Activated T-cell treated with anti-CD3 and anti-CD28 coated beads for 1 hour (primary cell): Measurements from ENCODE around the gene AP2A2.

Experiments used
- DNase-seq: peaks from one replicate; pipeline ENCODE4 v3.0.0-alpha.2; 2020; ENCODE audit warnings: low read depth

AP2A2 gene

DNA sequence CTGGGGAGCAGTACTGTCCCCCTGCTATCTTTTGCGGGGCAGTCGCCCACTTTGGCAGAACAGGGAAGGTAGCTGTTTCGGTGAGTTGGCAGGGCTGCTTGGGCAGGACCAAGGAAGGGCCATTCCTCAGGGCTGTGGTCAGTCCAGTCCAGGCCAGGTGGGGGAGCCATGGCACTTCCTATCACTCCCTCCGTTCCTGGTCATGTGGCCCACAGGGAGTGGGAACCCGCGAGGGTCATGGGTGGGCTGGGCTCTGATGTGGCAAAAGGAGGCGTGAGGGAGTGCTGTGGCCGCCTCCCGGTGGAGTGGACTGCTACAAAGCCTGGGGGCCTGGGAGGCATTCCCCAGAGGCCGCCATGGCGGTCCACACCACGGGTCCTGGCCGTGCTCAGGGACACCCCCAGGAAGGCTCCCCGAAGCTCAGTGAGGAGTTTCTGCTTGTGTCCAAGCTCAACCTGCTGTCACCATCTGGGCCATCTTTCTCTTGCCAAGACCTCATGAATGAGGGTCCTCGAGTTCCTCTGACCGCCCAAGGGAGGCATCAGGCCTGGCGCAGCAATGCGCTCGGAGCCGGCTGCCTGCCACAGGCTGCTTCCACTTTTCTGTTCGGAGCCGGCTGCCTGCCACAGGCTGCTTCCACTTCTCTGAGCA, 27.0 kb upstream of the AP2A2 start:
- DNase-seq = no peak

DNA sequence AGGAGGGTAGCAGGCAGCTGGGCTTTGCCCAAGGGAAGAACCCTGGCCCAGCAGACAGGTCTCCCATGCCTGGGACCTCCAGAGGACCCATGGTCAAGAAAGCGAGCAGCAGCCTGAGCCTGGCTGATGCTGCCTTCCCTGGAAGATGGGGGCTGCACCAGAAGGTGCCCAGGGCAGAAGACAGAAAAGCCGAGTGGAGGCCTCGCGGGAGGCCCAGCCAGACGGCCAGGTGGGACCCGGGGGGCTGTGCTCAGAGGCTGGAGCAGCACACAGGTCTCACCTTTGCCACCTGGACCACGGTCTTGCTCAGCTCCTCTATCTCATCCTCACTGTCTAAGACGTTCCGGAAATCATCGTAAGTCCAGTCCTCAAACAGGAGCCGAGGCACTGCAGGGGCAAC, 25.9 kb upstream of the AP2A2 start:
- no peak for DNase-seq

DNA sequence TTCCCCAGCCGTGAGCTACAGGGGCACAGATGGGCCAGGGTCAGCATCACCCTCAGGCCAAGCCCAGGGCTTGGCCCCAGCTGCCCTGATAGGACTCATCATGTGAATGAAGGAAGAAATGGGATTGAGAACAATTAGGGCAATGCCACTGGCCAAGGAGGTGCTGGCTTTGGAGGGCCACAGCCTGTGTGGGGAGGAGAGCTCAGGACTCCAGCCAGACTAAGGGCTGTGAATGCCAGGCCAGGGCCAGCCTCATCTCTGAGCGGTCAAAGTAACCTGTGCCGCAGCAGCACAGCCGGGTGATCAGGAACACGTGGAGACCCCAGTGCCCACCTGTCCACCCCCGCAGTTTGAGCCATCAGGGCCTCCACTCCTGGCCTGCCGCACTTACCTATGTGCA, 25.1 kb upstream of the AP2A2 start:
- no peak for DNase-seq

DNA sequence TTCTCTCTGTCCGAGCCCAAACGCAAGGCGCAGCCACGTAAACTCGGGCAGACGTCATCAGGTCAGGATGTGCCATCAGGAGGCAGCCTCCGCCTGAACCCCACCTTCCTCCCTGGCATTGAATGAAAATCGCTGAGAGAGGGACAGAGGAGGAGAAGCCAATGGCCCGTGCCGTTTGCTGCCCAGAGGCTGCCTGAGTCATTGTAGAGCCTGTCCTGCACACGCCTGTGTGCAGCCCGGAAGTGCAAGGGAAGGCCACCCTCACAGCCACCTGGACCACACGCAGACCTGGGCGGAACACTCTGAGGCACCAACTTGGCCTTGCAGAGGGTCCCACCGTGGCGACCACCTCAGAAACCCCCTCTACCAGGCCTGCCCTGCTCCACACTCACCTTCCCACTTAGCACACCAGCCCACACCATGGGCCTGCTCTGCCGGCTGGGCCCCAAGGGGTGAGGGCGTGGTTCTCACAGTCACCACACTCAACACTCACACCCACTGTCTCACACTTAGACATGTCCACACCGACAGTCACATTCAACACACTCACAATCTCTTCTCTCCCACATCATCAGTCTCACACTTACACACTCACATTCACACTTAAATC, 24.1 kb upstream of the AP2A2 start:
- DNase-seq = no peak

DNA sequence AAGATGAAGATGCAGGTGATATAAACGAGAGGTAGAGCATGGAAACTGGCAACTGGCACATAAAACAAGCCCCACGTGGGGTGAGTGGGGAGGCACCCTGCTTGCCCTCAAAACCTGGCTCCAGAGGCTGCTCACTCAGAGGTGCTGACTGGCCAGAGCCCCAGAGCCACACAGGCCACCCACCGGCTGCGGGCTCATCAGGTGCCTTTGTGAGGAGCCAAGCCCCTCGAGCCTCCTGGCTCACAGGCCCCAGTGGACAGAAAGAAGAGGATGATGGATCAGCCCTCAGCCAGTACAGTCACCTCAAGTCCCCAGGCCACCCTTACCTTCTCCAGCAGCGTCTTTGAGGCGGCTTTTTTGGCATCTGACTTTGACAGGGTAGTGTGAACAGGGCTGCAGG, 21.3 kb upstream of the AP2A2 start:
- DNase-seq = no peak

DNA sequence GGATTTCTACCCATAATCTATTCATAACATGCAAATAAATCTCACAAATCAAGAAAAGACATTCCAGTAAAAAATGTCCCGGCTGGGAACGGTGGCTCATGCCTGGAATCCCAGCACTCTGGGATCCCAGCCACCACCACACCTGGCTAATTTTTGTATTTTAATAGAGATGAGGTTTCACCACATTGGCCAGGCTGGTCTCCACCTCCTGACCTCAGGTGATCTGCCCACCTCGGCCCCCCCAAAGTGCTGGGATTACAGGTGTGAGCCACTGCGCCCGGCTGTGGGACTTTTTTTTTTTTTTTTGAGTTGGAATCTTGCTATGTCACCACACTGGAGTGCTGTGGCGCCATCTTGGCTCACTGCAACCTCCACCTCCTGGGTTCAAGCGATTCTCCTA, 19.7 kb upstream of the AP2A2 start:
- no peak for DNase-seq

DNA sequence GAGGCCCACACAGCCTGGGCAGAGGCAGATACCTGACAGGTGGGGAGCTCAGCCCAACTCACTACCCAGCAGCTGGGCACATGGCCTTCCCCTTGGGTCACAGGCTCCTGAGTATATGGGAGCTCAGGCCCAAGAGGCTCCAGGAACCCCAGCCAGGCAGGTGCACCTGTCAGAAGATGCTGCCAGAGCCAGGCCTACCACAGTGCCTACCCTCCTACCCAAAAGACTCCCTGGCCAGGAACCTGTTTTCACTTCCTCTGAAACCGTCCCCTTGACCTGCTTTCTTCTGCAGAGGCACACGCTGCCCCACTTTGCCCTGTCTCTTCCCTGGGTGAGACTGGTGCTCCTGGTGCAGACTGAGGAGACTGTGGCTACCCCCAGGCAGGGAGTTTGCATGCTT, 18.0 kb upstream of the AP2A2 start:
- DNase-seq = no peak

DNA sequence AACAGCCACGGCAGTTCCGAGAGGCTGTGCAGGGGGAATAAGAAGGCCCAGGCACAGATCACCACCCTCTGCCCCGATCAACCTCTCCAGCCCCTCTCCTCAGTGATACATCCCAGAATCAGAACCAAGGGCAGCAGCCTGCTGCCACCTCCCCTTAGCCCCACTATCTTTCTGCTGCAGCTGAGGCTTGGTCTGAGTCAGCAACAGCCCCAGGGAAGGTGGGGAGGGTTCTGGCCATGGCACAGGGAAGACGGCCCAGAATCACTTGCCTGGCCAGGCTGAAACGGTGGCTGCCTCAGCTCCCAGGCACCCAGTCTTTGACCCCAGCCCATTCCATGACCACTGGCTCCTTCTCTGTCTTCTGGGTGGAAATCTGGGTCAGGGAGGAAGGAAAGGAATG, 17.4 kb upstream of the AP2A2 start:
- no peak for DNase-seq

DNA sequence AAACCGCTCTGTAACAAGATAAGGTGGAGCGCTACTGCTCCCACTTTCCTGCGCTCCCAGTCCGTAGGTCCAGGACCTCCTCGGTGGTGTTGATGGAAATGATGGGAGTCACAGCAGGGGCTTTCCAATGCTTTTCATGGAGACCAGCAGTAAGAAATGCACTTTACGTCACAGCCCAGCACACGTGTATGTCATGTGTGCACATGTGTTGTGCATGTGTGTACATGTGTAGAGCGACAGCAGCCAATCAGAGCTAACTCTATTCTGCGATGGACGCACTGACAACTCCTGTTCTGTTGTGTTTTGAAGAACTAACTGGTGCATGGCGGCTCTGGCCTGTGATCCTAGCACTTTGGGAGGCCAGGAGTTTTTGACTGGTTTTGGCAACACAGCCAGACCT, 16.3 kb upstream of the AP2A2 start:
- no peak for DNase-seq

DNA sequence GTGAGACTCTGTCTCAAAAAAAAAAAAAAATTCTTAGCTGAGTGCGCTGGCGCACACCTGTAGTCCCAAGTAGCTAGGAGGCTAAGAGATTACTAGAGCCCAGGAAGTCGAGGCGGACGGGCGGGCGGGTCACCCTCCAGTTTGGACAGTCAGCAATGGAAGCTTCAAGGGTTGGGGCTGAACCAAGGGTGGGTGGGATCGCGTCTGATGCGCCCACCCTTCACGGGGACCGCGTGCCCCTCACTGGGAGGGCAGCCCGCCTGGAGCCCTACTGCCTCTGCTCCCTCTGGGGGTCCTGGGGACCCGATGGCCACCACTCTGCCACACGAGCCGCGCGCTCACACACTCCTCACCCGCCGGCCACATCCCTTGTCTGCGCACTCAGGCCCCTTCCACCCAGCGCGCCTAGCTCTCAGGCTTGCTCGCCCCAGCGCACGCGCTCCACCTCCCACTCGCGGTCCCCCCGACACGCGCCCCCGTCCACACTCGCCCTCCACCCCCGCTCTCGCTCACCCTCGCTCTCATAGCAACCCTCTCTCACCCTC, 15.6 kb upstream of the AP2A2 start:
- DNase-seq = no peak

DNA sequence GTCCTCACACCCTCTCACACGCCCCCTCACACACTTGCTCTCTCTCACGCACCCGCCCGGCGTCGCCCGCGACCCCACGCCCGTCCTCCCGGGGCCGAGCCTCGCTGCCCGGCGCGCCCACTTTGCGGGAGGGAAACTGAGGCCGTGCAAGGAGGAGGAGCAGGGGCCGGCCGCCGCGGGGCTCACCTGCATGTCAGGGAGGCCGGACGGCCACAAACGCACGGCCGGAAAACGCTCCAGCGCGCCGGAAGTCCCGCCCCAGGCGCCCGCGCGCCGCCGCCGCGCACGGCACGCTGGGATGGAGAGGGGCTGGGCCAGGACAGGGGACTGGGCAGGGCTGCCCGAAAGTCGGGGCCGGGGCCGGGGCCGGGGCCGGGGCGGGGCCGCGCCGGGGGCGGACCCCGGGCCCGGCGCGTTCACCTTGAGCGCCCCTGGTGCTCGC, 15.1 kb upstream of the AP2A2 start, which contains the start of gene CHID1:
Gene CHID1 (minus strand): TSS at position 222 of the 442 bp plus-strand sequence. CDS start 5,994 bp downstream, outside the sequence.
- peak; percentile 74 for DNase-seq

DNA sequence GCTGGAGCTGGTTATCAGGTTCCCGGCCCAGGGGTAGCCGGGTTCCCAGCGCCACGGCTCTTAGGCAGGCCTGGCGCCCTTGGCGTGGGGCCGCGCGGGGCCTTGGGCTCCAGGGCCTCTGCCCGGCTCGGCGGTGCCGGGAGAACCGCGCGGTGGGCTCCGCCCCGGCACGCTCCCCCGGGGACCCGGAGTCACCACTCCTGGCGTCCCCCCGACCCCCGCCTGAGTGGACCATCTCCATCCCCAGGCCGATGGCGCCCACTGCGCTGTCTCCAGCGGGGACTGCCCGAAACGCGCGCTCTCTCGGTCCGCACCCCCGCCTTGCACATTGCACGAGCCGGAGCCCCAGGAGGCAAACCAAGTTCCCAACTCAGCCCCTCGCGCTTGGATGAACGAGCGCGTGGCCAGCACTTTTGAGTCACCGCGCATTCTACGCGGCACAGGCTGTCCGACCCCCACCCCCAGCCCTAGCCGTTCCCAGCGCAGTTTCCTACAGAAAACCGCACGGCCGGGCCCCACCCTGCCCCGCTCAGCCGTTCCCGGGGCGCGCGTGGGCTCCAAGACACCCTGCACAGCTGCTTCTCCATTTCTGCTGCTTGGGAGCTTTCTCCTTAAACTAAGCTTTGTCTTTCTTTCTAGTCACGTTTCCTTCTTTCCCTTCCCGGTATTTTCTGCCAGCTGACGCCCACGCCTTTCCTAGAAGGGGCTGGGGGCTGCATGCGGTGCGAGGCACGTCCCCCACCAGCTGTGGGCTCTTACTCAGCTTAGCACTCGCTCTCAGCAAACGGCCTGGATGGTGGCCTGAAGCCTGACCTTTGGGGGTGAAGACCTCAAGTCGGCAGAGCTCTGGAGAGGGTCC, 14.4 kb upstream of the AP2A2 start:
- peak; percentile 9 for DNase-seq

DNA sequence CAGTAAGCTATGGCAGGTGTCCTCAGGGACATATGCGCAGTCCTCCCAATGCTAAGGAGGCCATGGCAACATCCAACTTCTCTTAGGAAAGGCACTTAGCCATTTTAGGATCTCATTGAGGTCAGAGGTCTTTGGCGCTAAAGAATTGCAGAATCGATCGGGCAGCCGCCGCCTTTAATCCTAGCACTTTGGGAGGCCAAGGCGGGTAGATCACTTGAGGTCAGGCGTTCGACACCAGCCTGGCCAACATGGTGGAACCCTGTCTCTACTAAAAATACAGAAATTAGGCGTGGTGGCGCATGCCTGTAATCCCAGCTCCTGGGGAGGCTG, 13.8 kb upstream of the AP2A2 start:
- DNase-seq = no peak

DNA sequence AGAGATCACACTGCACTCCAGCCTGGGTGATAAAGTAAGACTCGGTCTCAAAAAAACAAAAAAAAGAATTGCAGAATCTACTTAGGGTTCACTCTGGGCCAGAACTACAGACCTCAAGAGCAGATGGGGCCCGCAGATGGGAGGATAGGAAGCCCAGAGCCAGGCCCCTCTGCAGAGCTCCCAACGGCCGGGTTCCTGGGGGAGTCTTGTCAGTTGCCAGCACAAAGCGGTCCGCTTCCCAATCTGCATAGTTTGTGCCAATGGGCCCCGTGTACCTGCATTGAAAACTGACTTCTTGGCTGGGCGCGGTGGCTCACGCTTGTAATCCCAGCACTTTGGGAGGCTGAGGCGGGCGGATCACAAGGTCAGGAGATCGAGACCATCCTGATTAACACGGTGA, 13.4 kb upstream of the AP2A2 start:
- no peak for DNase-seq

DNA sequence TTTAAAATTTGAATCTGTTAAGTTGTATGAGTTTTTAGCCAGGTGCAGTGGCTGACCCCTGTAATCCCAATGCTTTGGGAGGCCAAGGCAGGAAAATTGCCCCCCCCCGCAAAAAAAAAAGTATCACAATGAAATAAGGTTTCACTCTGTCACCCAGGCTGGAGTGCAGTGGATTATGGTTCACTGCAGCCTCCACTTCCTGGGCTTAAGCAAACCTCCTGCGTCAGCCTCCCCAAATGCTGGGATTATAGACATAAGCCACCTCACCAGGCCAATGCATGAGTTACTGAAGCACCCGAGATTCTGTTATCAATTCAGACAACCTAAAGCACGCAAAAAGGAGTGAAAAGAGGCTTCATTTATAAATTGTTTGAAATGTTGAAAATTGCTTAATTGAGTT, 12.6 kb upstream of the AP2A2 start:
- no peak for DNase-seq

DNA sequence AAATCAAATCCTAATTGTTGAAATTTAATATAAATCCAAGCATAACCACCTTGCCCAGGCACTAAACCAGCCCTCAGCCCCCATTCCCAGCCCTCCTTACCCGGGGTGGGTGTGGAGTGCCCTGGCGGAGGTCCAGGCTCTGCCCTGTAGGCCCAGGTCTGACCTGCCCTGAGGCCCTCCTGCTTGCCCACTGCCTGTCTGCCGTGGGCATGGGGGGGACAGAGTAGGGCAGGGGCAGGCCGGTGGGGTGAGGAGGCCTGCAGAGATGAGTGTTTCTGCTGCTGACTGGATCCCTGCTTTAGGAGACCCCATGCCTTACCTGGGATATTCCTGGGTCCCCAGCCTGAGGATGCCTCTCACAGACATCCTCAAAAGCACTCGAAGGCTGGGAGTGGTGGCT, 11.5 kb upstream of the AP2A2 start:
- no peak for DNase-seq

DNA sequence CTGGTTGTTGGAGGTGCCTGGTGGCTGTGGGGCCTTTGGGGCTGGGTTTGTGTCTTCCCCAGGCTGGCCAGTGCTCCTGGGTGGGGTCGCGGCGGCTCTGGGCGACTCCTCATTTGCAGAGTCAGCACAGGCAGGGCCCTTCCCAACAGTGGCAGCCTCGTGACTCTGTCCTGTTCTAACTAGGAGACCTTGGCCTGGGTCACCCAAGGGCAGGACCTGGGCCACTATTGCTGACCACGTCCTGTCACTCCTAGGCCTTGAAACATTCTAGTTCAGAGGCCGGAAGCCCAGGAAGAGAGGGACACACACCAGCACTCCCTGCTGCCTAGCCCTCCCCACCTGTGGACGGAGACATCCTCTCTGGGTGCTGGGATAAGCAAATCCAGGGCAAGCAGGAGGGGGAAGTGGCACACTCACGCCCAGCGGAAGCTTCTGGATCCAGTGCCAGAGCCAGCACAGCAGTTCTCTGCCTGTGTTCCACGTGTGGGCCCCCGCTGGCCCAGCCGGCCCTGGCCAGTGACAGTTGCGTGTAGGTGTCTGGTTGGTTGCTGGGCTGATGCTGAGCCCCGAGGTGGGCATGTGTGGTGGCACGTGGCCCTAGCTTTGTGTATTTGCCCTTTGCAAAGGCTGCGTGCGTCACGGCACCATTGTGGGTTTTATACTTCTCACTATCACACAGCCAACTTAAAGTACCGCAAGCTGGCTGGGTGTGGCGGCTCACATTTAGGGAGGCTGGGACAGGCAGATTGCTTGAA, 10.7 kb upstream of the AP2A2 start:
- no peak for DNase-seq

DNA sequence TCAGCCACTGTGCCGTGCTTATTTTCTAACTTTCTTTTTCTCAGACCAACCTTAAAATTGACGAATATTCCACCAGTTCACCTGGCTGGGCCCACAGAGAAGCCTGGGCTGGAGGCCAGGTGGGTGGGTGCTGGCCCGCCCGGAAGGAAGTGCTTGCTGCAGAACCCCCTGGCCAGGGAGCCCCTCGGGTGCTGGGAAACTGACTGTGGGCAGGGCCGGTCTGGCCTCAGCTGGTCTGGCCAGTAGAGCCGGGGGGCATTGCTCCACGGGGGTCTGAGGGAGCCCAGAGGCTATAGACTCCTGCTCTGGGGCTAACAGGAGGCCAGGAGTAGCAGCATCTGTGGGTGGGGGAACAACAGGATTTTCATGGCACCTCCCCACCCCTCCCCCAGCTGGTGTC, 8.2 kb upstream of the AP2A2 start:
- DNase-seq = no peak

DNA sequence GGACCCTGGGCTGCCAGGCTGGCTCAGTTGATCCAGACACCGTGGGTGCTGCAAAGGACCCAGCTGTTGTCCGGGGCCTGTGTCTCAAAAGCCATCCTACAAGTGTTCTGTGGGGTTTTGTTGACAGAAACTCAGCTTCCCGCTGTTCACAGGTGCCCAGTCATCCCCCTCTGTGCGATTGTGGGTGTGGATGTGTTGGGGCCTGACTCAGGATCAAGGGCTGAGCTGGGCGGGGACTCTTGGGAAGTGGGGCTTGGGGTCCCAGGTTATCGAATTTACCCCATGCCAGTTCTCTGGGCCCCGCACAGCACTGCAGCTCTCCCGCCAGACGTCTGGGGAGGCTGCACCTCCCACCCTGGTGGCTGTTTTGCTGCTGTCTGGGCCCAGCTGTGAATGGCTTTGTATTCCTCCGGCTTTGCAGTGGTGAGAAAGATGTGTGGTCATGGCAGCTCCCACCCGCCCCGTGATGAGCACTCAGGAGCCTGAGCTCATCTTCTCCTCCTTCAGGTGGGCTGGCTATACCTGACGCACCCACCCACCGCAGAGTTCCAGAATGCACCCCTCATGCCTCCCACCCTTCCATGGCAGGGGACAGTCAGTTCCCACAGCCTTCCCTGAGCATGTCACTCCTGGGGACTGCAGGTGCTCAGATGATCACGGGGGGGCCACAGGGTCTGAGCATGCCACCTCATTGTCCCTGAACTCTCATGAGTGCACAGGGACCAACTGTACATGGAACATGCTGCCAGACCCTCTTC, 3.6 kb upstream of the AP2A2 start:
- DNase-seq = no peak

DNA sequence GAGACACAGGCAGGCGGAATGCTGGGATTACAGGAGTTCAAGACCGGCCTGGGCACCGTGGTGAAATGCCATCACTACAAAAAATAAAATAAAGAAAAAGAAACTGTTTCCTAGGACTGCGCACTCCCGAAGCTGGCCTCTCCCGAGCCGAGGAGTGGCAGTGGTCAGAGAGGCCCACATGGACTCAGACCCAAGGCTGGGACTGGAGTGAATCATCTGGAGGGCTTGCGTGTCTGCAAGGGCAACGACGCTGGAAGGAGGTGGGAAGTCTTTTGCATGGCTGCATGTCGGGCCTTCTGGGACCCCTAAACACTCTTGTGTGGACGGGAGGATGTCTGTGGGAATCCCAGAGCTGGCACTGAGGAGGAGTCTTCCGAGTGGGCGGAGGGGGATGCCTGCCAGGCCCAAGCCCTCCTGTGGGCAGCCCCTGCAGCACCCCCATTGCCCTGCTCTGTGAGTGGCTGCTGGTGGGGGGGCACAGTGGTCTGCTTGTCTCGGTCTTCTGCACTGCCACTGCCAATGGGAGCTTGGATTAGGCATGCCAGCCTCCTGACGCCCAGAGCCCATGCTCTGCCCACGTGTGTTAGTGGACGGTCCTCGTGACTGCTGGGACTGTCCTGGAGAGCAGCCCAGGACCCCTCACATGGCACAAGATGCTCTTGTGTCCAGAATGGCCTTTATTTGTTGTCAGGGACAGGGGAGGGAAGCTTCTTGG, 1.8 kb upstream of the AP2A2 start:
- DNase-seq = no peak
